Uterus (tissue), 4 donors: ENCODE data around the gene EIF3L. TPM values are rescaled to one million over a fixed set of nuclear protein-coding genes. Genes with fewer than 3 reads are reported as not detected.

Experiments
- DNase-seq, 2 donors: peaks; one replicate each; pipeline ENCODE4 v3.0.0-alpha.2; 2019 to 2020
- H3K27ac ChIP-seq, 2 donors: fragments of 200-600 bp; sonication (generic); 1 replicate in 1 of 2; 2 replicates in 1 of 2; pipeline ENCODE4 v1.5.1; 2016 to 2018
- H3K27me3 ChIP-seq, 2 donors: fragments of 200-600 bp; sonication (generic); one replicate each; pipeline ENCODE4 v1.5.1; 2018 to 2019; ENCODE audit warnings: control low read depth in 1 of 2
- H3K36me3 ChIP-seq, 2 donors: fragments of 200-600 bp; sonication (generic); one replicate each; pipeline ENCODE4 v1.5.1; 2019; ENCODE audit warnings: control low read depth in 1 of 2
- H3K4me1 ChIP-seq, 2 donors: fragments of 200-600 bp; sonication (generic); one replicate each; pipeline ENCODE4 v1.5.1; 2018 to 2019; ENCODE audit warnings: control low read depth in 1 of 2
- H3K4me3 ChIP-seq, 2 donors: fragments of 200-600 bp; sonication (generic); 1 replicate in 1 of 2; 2 replicates in 1 of 2; pipeline ENCODE4 v1.5.1; 2018 to 2019; ENCODE audit warnings: mild to moderate bottlenecking in 1 of 2
- H3K9me3 ChIP-seq, 2 donors: fragments of 200-600 bp; sonication (generic); one replicate each; pipeline ENCODE4 v1.5.1; 2019; ENCODE audit warnings: control low read depth in 1 of 2
- POLR2A ChIP-seq, 2 donors: fragments of 450-650 bp; IDR thresholded peaks; one replicate each; pipeline ENCODE4 v1.6.1; 2016; ENCODE audit warnings: antibody characterized with exemption in 2 of 2, mild to moderate bottlenecking in 1 of 2, moderate library complexity in 1 of 2
- intact Hi-C: fragments of 100-400 bp; cut with DNase I; formaldehyde crosslinking; loops from one replicate; pipeline ENCODE4 v1.15.1; 2023; ENCODE audit warnings: low total_unique reads
- microRNA counts, 2 donors: library from miRNA; unstranded; fragments of <30 nt; microRNA quantifications; one replicate each; lab custom pipeline; 2016 to 2017
- microRNA-seq: library from miRNA; unstranded; fragments of <30 nt; microRNA quantifications from one replicate; pipeline ENCODE4, GENCODE V29; 2016; ENCODE audit warnings: borderline microRNAs expressed, borderline replicate concordance
- small RNA-seq: library from RNA; depleted of rRNA; stranded (forward); fragments of <200 nt; gene quantifications from one replicate; pipeline ENCODE3, GENCODE V24; 2016
- total RNA-seq, 4 donors: library from RNA; depleted of rRNA in 3 of 4; stranded (reverse); fragments of >200 nt in 3 of 4; gene quantifications; one replicate each; pipeline versions ENCODE4 v1.1.0 to v1.2.4, GENCODE V29; 2014 to 2023
- TF ChIP-seq, protein P1 (sequence below), 4 experiments: fragments of 200-600 bp in 2 of 4; fragments of 450-650 bp in 2 of 4; sonication (generic) in 2 of 4; IDR thresholded peaks; one replicate each; pipeline ENCODE4 v1.5.1; 2016 to 2019; ENCODE audit warnings: antibody characterized with exemption in 4 of 4, mild to moderate bottlenecking in 2 of 4, moderate library complexity in 1 of 4
- donor health status: DM: yes; HTN: yes; CAD: no.

Gene EIF3L
- total RNA-seq, 4 donors from 2014 or later: 290 to 559 (median 413) TPM

GRCh38 chr22:37932401-37932800 lies 83.2 kb downstream of the EIF3L start:
- intact Hi-C loops: loop anchor here (5.0 kb wide), 1 partner anchor 35 kb away; no protein-coding TSS in a partner anchor
- TF ChIP-seq, protein P1, sequence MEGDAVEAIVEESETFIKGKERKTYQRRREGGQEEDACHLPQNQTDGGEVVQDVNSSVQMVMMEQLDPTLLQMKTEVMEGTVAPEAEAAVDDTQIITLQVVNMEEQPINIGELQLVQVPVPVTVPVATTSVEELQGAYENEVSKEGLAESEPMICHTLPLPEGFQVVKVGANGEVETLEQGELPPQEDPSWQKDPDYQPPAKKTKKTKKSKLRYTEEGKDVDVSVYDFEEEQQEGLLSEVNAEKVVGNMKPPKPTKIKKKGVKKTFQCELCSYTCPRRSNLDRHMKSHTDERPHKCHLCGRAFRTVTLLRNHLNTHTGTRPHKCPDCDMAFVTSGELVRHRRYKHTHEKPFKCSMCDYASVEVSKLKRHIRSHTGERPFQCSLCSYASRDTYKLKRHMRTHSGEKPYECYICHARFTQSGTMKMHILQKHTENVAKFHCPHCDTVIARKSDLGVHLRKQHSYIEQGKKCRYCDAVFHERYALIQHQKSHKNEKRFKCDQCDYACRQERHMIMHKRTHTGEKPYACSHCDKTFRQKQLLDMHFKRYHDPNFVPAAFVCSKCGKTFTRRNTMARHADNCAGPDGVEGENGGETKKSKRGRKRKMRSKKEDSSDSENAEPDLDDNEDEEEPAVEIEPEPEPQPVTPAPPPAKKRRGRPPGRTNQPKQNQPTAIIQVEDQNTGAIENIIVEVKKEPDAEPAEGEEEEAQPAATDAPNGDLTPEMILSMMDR (IDR thresholded peaks at IDR 0.05): no peak
- no peaks in the 10 kb centered on the region for H3K9me3 ChIP-seq
- peak overlapping the region in 1 of 2 donors; percentile 60 for H3K27ac ChIP-seq
- H3K27me3 ChIP-seq: no peaks in the 10 kb centered on the region
- no peaks in the 10 kb centered on the region for H3K36me3 ChIP-seq
- no peak overlapping the region for H3K4me3 ChIP-seq
- peaks cover 0 to 11% of the 10 kb centered on the region in 2 donors for H3K4me1 ChIP-seq
- no peak for DNase-seq

DNA sequence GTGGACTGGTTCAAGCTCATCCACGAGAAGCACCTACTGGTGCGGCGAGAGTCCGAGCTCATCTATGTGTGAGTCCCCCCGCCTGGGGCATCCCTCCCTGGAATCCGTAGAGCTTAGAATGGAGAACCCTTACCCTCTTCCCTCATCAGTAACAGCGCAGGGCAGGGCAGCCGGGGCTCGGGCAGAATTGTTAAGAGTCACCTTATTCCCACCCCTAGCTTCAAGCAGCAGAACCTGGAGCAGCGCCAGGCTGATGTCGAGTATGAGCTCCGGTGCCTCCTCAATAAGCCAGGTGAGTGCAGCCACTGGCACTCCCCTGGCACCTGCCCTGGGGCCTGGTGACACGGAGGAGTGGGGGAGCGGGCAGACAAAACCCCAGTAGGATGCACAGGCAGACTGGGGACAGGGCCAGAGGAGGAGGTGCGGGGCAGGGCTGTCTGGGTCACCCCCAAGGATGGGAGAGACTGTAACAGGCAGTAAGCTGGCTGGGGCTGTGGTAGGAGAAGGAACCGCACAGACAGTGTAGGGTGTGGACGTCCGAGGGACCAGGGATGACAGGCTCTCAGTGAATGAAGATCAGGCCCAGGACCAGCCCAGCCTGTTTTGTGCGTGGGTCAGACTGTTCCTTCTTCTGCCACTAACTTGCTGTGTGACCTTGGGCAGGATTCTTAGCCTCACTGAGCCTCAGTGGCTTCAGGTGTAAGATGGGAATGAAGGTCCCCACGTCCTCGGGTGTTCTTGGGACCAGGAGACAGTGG lies 83.8 kb downstream of the EIF3L start:
- no peaks in the 10 kb centered on the region for H3K36me3 ChIP-seq
- intact Hi-C loops: loop anchor here (5.0 kb wide), 1 partner anchor 36 kb away; no protein-coding TSS in a partner anchor
- peaks cover 0 to 11% of the 10 kb centered on the region in 2 donors for H3K4me1 ChIP-seq
- no peak overlapping the region for H3K4me3 ChIP-seq
- H3K9me3 ChIP-seq: no peaks in the 10 kb centered on the region
- no peak for TF ChIP-seq POLR2A (IDR thresholded peaks at IDR 0.05)
- TF ChIP-seq, protein P1 (IDR thresholded peaks at IDR 0.05): no peak
- DNase-seq: peak; percentile 36 to 55
- peak overlapping the region; percentile 60 to 68 for H3K27ac ChIP-seq
- H3K27me3 ChIP-seq: no peaks in the 10 kb centered on the region

GRCh38 chr22:37933711-37934376 lies 84.6 kb downstream of the EIF3L start:
- no peaks in the 10 kb centered on the region for H3K9me3 ChIP-seq
- H3K4me1 ChIP-seq: peaks cover 0 to 11% of the 10 kb centered on the region in 2 donors
- peak; percentile 86 to 90 for DNase-seq
- peak overlapping the region; percentile 60 to 68 for H3K27ac ChIP-seq
- intact Hi-C loops: loop anchor here (5.0 kb wide), 1 partner anchor 37 kb away; no protein-coding TSS in a partner anchor
- TF ChIP-seq, protein P1 (IDR thresholded peaks at IDR 0.05): peak; percentile 97 to 99 (median 98)
- TF ChIP-seq POLR2A (IDR thresholded peaks at IDR 0.05): no peak
- H3K4me3 ChIP-seq: no peak overlapping the region
- H3K27me3 ChIP-seq: no peaks in the 10 kb centered on the region
- no peaks in the 10 kb centered on the region for H3K36me3 ChIP-seq

MicroRNAs within 50 kb of the gene (microRNA counts, 767-probe panel; counts per million panel counts)
- microRNA hsa-miR-658 (lab: Ali Mortazavi, UCI): 0 counts per million in 2 donors
- 0 counts per million in 2 donors for microRNA hsa-miR-659-3p (lab: Ali Mortazavi, UCI)

Small RNA genes lying within 50 kb of the gene (microRNA-seq; reads per million reads assigned to microRNA genes)
- not detected for gene MIR659

Small RNA genes lying within 50 kb of the gene (small RNA-seq; reads per million reads assigned to genes)
- gene MIR659: not detected

Other genes starting within 250 kb of the EIF3L start
- gene GGA1, start 240.6 kb upstream of the EIF3L start, total RNA-seq: 10 to 100 TPM; 16.7 to 78.0 (median 35.3) TPM
- 10 to 100 TPM in 3 of 4 donors, 1 to 10 TPM in 1; 7.4 to 26.2 (median 14.2) TPM for gene SH3BP1, start 209.8 kb upstream of the EIF3L start, total RNA-seq
- gene PDXP, start 190.7 kb upstream of the EIF3L start, total RNA-seq: 10 to 100 TPM in 1 of 4 donors, 1 to 10 TPM in 2, under 1 TPM in 1; 0.88 to 10.7 (median 3.7) TPM
- gene LGALS1, start 173.8 kb upstream of the EIF3L start, total RNA-seq: 1,000 to 10,000 TPM; 1,421 to 3,100 (median 2,146) TPM
- gene NOL12, start 163.1 kb upstream of the EIF3L start, total RNA-seq: 10 to 100 TPM; 11.8 to 74.3 (median 20.9) TPM
- 100 to 1,000 TPM in 3 of 4 donors, 10 to 100 TPM in 1; 56.2 to 177 (median 127) TPM for gene TRIOBP, start 152.4 kb upstream of the EIF3L start, total RNA-seq
- gene GCAT, start 41.5 kb upstream of the EIF3L start, total RNA-seq: 10 to 100 TPM in 3 of 4 donors, 1 to 10 TPM in 1; 3.8 to 53.8 (median 14.9) TPM
- gene GALR3, start 26.0 kb upstream of the EIF3L start, total RNA-seq: not detected
- 10 to 100 TPM in 3 of 4 donors, 1 to 10 TPM in 1; 8.5 to 37.7 (median 20.5) TPM for gene ANKRD54, start 5.1 kb upstream of the EIF3L start, total RNA-seq
- 10 to 100 TPM in 3 of 4 donors, 1 to 10 TPM in 1; 7.4 to 96.6 (median 46.6) TPM for gene MICALL1, start 56.9 kb downstream of the EIF3L start, total RNA-seq
- under 1 TPM in 2 of 4 donors, not detected in 2; 0.40 to 0.76 TPM for gene C22orf23, start 104.2 kb downstream of the EIF3L start, total RNA-seq
- 10 to 100 TPM; 31.5 to 63.8 (median 43.3) TPM for gene POLR2F, start 104.3 kb downstream of the EIF3L start, total RNA-seq
- 1 to 10 TPM in 2 of 4 donors, not detected in 2; 2.3 to 3.8 TPM for gene SOX10, start 135.1 kb downstream of the EIF3L start, total RNA-seq
- gene PICK1, start 208.0 kb downstream of the EIF3L start, total RNA-seq: 10 to 100 TPM in 3 of 4 donors, 1 to 10 TPM in 1; 2.9 to 38.7 (median 29.2) TPM
- gene SLC16A8, start 234.8 kb downstream of the EIF3L start, total RNA-seq: 1 to 10 TPM in 1 of 4 donors, not detected in 3; 1.4 TPM